Naive B cell (primary cell): ENCODE measurements around the gene SYTL2. TPM values are rescaled to one million over a fixed set of nuclear protein-coding genes. Genes with fewer than 3 reads are reported as not detected.
A peak's percentile ranks its signal among the peaks of the same experiment; 100 is the strongest.
"Not testable (repeated sequence)": the region's sequence is repeated elsewhere in the genome, so short reads cannot be mapped to it uniquely, and the experiment has no call there.

ENCODE experiments used
- ATAC-seq, 2 donors: fragments of 150-1000 bp; cut with Tn5 transposase; 2 replicates each; pipeline ENCODE4 v1.10.0; 2021; ENCODE audit warnings: low read depth in 2 of 2, mild to moderate bottlenecking in 2 of 2, moderate library complexity in 2 of 2
- DNase-seq: peaks from one replicate; pipeline ENCODE4 v3.0.0; 2022
- H3K27ac Mint-ChIP-seq, 6 donors: one replicate each; pipeline ENCODE4 v1.8.0; 2020 to 2022; ENCODE audit warnings: mild to moderate bottlenecking in 6 of 6, mixed read lengths in 6 of 6, moderate library complexity in 5 of 6, inconsistent platforms in 2 of 6
- H3K27me3 Mint-ChIP-seq, 3 donors: one replicate each; pipeline ENCODE4 v1.8.0; 2021 to 2022; ENCODE audit warnings: mixed read lengths in 3 of 3, mild to moderate bottlenecking in 1 of 3
- H3K36me3 Mint-ChIP-seq, 2 donors: one replicate each; pipeline ENCODE4 v1.8.0; 2020 to 2022; ENCODE audit warnings: mixed read lengths in 2 of 2, inconsistent platforms in 1 of 2, mild to moderate bottlenecking in 1 of 2
- H3K4me1 Mint-ChIP-seq, 3 donors: one replicate each; pipeline ENCODE4 v1.8.0; 2020 to 2022; ENCODE audit warnings: mixed read lengths in 3 of 3, inconsistent platforms in 1 of 3, mild to moderate bottlenecking in 1 of 3, moderate library complexity in 1 of 3
- H3K4me3 Mint-ChIP-seq, 8 donors: one replicate each; pipeline ENCODE4 v1.8.0; 2020 to 2022; ENCODE audit warnings: mild to moderate bottlenecking in 8 of 8, mixed read lengths in 8 of 8, moderate library complexity in 8 of 8, inconsistent platforms in 2 of 8
- H3K9me3 Mint-ChIP-seq, 7 donors: one replicate each; pipeline ENCODE4 v1.8.0; 2020 to 2022; ENCODE audit warnings: mixed read lengths in 7 of 7, mild to moderate bottlenecking in 5 of 7, inconsistent platforms in 2 of 7, moderate library complexity in 1 of 7
- polyA plus RNA-seq, 6 donors: library from polyadenylated mRNA; unstranded; fragments of 300-500 nt; fragmentation: Illumina TruSeq; gene quantifications; one replicate each; pipeline ENCODE4 v1.2.3, GENCODE V29; 2021; ENCODE audit warnings: low read depth in 6 of 6

Gene SYTL2
- polyA plus RNA-seq, 6 donors from 2014 or later = 0.32 to 1.00 (median 0.55) TPM; not detected in 2

- ATAC-seq = no peak
- Mint-ChIP-seq H3K9me3 (no peaks in the 10 kb centered on the region), H3K27ac (no peak within 1 kb of the TSS), H3K27me3 (peaks cover 10 to 13% (median 11%) of the 10 kb centered on the region in 3 donors), H3K4me3 (peak within 1 kb of the TSS in 2 of 8 donors; percentile 2 to 56), H3K4me1 (peaks cover 11 to 16% (median 16%) of the 10 kb centered on the region in 3 donors), H3K36me3 (no peaks in the 10 kb centered on the region)
- DNase-seq = no peak
Observed at GRCh38 chr11:85685820-85686459, 125.0 kb downstream of the SYTL2 start, which contains the start of gene CCDC89. Gene CCDC89 (minus strand): TSS chr11:85686195. CDS start chr11:85686130, 65 bp downstream.

GRCh38 chr11:85685125-85685819 lies 125.7 kb downstream of the SYTL2 start:
- H3K27ac Mint-ChIP-seq = no peak overlapping the region
- H3K4me3 Mint-ChIP-seq = peak overlapping the region in 2 of 8 donors; percentile 2 to 56

GRCh38 chr11:85682330-85683305 lies 128.3 kb downstream of the SYTL2 start:
- ATAC-seq = peak; percentile 89 to 92
- H3K27ac Mint-ChIP-seq = peak overlapping the region; percentile 8 to 96 (median 82)
- peak; percentile 46 for DNase-seq
- H3K4me1 Mint-ChIP-seq = peaks cover 11 to 16% (median 16%) of the 10 kb centered on the region in 3 donors
- H3K27me3 Mint-ChIP-seq = peaks cover 0 to 7% (median 0%) of the 10 kb centered on the region in 3 donors
- no peaks in the 10 kb centered on the region for H3K9me3 Mint-ChIP-seq
- peak overlapping the region; percentile 77 to 95 (median 90) for H3K4me3 Mint-ChIP-seq
- H3K36me3 Mint-ChIP-seq = no peaks in the 10 kb centered on the region

More at GRCh38 chr11:85685125-85685819, 125.7 kb downstream of the SYTL2 start:
- no peaks in the 10 kb centered on the region for H3K9me3 Mint-ChIP-seq
- H3K36me3 Mint-ChIP-seq = no peaks in the 10 kb centered on the region
- DNase-seq (no peak), ATAC-seq (no peak)
- H3K4me1 Mint-ChIP-seq = peaks cover 11 to 16% (median 16%) of the 10 kb centered on the region in 3 donors
- peaks cover 6 to 11% (median 9%) of the 10 kb centered on the region in 3 donors for H3K27me3 Mint-ChIP-seq

- Mint-ChIP-seq H3K9me3 (no peaks in the 10 kb centered on the region), H3K4me3 (peak overlapping the region in 2 of 8 donors; percentile 67 to 68), H3K27me3 (peaks cover 0 to 4% (median 0%) of the 10 kb centered on the region in 3 donors), H3K4me1 (peaks cover 11 to 16% (median 16%) of the 10 kb centered on the region in 3 donors), H3K27ac (no peak overlapping the region), H3K36me3 (no peaks in the 10 kb centered on the region)
- DNase-seq (no peak), ATAC-seq (no peak)
Observed at GRCh38 chr11:85680897-85681296, 130.0 kb downstream of the SYTL2 start.

- no peak overlapping the region for H3K27ac Mint-ChIP-seq
- H3K27me3 Mint-ChIP-seq = peaks cover 0 to 12% (median 11%) of the 10 kb centered on the region in 3 donors
- no peak for ATAC-seq
- DNase-seq = no peak
- H3K4me3 Mint-ChIP-seq = no peak overlapping the region
- peaks cover 11 to 16% (median 16%) of the 10 kb centered on the region in 3 donors for H3K4me1 Mint-ChIP-seq
- H3K9me3 Mint-ChIP-seq = no peaks in the 10 kb centered on the region
- H3K36me3 Mint-ChIP-seq = no peaks in the 10 kb centered on the region
Observed at GRCh38 chr11:85679576-85679975, 131.4 kb downstream of the SYTL2 start.

GRCh38 chr11:85673393-85673792 lies 137.5 kb downstream of the SYTL2 start:
- no peaks in the 10 kb centered on the region for H3K36me3 Mint-ChIP-seq
- ATAC-seq (no peak), DNase-seq (no peak)
- peaks cover 0 to 5% (median 0%) of the 10 kb centered on the region in 3 donors for H3K4me1 Mint-ChIP-seq
- H3K4me3 Mint-ChIP-seq = no peak overlapping the region
- H3K27ac Mint-ChIP-seq = no peak overlapping the region
- peaks cover 0 to 6% (median 5%) of the 10 kb centered on the region in 7 donors for H3K9me3 Mint-ChIP-seq
- H3K27me3 Mint-ChIP-seq = peaks cover 7 to 21% (median 17%) of the 10 kb centered on the region in 3 donors

GRCh38 chr11:85672105-85672902 lies 138.6 kb downstream of the SYTL2 start:
- ATAC-seq (peak in 1 of 2 donors; percentile 34), DNase-seq (no peak)
- H3K27me3 Mint-ChIP-seq = peaks cover 7 to 21% (median 17%) of the 10 kb centered on the region in 3 donors
- H3K4me3 Mint-ChIP-seq = no peak overlapping the region
- peaks cover 0 to 6% (median 5%) of the 10 kb centered on the region in 7 donors for H3K9me3 Mint-ChIP-seq
- H3K27ac Mint-ChIP-seq = no peak overlapping the region
- peaks cover 0 to 5% (median 0%) of the 10 kb centered on the region in 3 donors for H3K4me1 Mint-ChIP-seq
- no peaks in the 10 kb centered on the region for H3K36me3 Mint-ChIP-seq

- peak overlapping the region in 1 of 6 donors; percentile 22 for H3K27ac Mint-ChIP-seq
- not testable (repeated sequence) for H3K36me3 Mint-ChIP-seq, H3K4me3 Mint-ChIP-seq, DNase-seq, ATAC-seq, H3K9me3 Mint-ChIP-seq, H3K4me1 Mint-ChIP-seq
- H3K27me3 Mint-ChIP-seq = peaks cover 7 to 21% (median 17%) of the 10 kb centered on the region in 3 donors
Observed at GRCh38 chr11:85670949-85671663, 139.8 kb downstream of the SYTL2 start.

GRCh38 chr11:85668157-85668556 lies 142.8 kb downstream of the SYTL2 start:
- H3K27me3 Mint-ChIP-seq = peaks cover 0 to 7% (median 7%) of the 10 kb centered on the region in 3 donors
- DNase-seq (no peak), ATAC-seq (no peak)
- peaks cover 0 to 5% (median 0%) of the 10 kb centered on the region in 7 donors for H3K9me3 Mint-ChIP-seq
- no peak overlapping the region for H3K27ac Mint-ChIP-seq
- peaks cover 14 to 18% (median 16%) of the 10 kb centered on the region in 3 donors for H3K4me1 Mint-ChIP-seq
- H3K4me3 Mint-ChIP-seq = peak overlapping the region in 1 of 8 donors; percentile 33
- no peaks in the 10 kb centered on the region for H3K36me3 Mint-ChIP-seq

- Mint-ChIP-seq H3K27me3 (peaks cover 0 to 6% (median 0%) of the 10 kb centered on the region in 3 donors), H3K9me3 (no peaks in the 10 kb centered on the region), H3K4me3 (peak overlapping the region in 1 of 8 donors; percentile 97), H3K27ac (no peak overlapping the region), H3K36me3 (no peaks in the 10 kb centered on the region), H3K4me1 (peaks cover 19 to 24% (median 22%) of the 10 kb centered on the region in 3 donors)
- no peak for DNase-seq
- ATAC-seq = no peak
Observed at GRCh38 chr11:85666687-85667086, 144.3 kb downstream of the SYTL2 start.

GRCh38 chr11:85665733-85666132 lies 145.2 kb downstream of the SYTL2 start:
- H3K4me3 Mint-ChIP-seq = peak overlapping the region in 6 of 8 donors; percentile 31 to 99 (median 58)
- peaks cover 22 to 32% (median 28%) of the 10 kb centered on the region in 3 donors for H3K4me1 Mint-ChIP-seq
- no peaks in the 10 kb centered on the region for H3K9me3 Mint-ChIP-seq
- ATAC-seq (no peak), DNase-seq (no peak)
- no peaks in the 10 kb centered on the region for H3K36me3 Mint-ChIP-seq
- no peaks in the 10 kb centered on the region for H3K27me3 Mint-ChIP-seq
- peak overlapping the region in 2 of 6 donors; percentile 73 to 99 for H3K27ac Mint-ChIP-seq
